ENCODE results near the gene MC1R. TPM values are rescaled to one million over a fixed set of nuclear protein-coding genes. Genes with fewer than 3 reads are reported as not detected.

The MC1R gene
- total RNA-seq, 1 experiment from 2014 or later = 34.3 TPM

DNA sequence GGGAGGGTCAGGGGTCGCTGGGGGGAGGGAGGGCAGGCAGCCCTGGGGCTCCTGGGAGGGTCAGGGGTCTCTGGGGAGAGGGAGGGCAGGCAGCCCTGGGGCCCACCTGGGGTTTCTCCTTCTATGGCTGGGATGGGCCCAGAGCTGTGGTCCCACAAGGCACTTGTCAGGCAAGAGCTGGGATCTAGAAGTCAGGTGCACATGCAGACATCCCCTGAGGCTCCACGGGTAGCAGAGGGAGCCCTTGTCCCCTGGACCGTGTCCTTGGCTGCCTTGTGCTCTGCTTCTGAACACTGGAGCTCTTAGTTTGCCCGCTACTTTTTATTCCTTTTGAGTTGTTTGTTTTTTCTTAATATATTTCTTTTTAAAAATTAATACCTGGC, 6.3 kb downstream of the MC1R start:
- TF ChIP-seq CTCF (conservative IDR thresholded peaks at IDR 0.05) (no peak), EZH2 (IDR thresholded peaks at IDR 0.05; ENCODE audit: low read depth) (no peak)
- H3K9me3 ChIP-seq (ENCODE audit: insufficient read depth, low read depth) = no peaks in the 10 kb centered on the region
- no peak overlapping the region for H3K27ac ChIP-seq
- no peak overlapping the region for H3K4me2 ChIP-seq
- H3K27me3 ChIP-seq (ENCODE audit: insufficient read depth, low read depth) = no peaks in the 10 kb centered on the region
- ChIA-PET CTCF (interaction anchor here (0.7 kb wide), 1 partner anchor 9 kb away, joined by 4 read pairs; no protein-coding TSS in a partner anchor), POLR2A (ENCODE audit: unreplicated experiment) (no interaction called here)
- BruUV-seq (replicated peaks) = no TSS peak
- peaks cover 21% of the 10 kb centered on the region; the same call in 1 of the 2 replicates for H3F3A ChIP-seq (ENCODE audit: insufficient read depth, low read depth)
- no peak overlapping the region for H3K4me3 ChIP-seq
- peaks cover 7% of the 10 kb centered on the region; the same call in 1 of the 2 replicates for H4K20me1 ChIP-seq (ENCODE audit: insufficient read depth)
- H3K9me2 ChIP-seq (ENCODE audit: insufficient read depth) = no peaks in the 10 kb centered on the region
- no peaks in the 10 kb centered on the region for H3K36me3 ChIP-seq (ENCODE audit: low read depth)
- H2AFZ ChIP-seq = no peak overlapping the region
- intact Hi-C loops (cut with micrococcal nuclease; ENCODE audit: unreplicated experiment) = loop anchor here (5.0 to 10.0 kb wide), 2 partner anchors 120 to 223 kb away; partner anchors contain the start of gene SPATA2L
- H3K79me2 ChIP-seq (ENCODE audit: low read depth) = no peaks in the 10 kb centered on the region
- DNase-seq = no peak
- peaks cover 32% of the 10 kb centered on the region for H3K4me1 ChIP-seq (replicated peaks; ENCODE audit: insufficient read depth)

GRCh38 chr16:89925596-89926079, 7.0 kb downstream of the MC1R start:
- CTCF ChIA-PET = interaction anchor here (0.7 kb wide), 1 partner anchor 8 kb away, joined by 4 read pairs; no protein-coding TSS in a partner anchor
- H3K4me1 ChIP-seq (replicated peaks; ENCODE audit: insufficient read depth) = peaks cover 30% of the 10 kb centered on the region
- peaks cover 21% of the 10 kb centered on the region; the same call in 1 of the 2 replicates for H3F3A ChIP-seq (ENCODE audit: insufficient read depth, low read depth)
- intact Hi-C loops (cut with micrococcal nuclease; ENCODE audit: unreplicated experiment) = loop anchor here (2.0 to 10.0 kb wide), 2 partner anchors 19 to 119 kb away; no protein-coding TSS in a partner anchor
- H3K4me2 ChIP-seq = peak overlapping the region; percentile 74
- no peak for DNase-seq
- peaks cover 7% of the 10 kb centered on the region; the same call in 1 of the 2 replicates for H4K20me1 ChIP-seq (ENCODE audit: insufficient read depth)
- H2AFZ ChIP-seq = 0 out of 2 replicates have a peak overlapping the region, but pooled peaks have one; percentile 60
- no TSS peak for BruUV-seq (replicated peaks)
- no peaks in the 10 kb centered on the region for H3K9me3 ChIP-seq (ENCODE audit: insufficient read depth, low read depth)
- H3K79me2 ChIP-seq (ENCODE audit: low read depth) = no peaks in the 10 kb centered on the region
- no peaks in the 10 kb centered on the region for H3K27me3 ChIP-seq (ENCODE audit: insufficient read depth, low read depth)
- no peak for TF ChIP-seq CTCF (conservative IDR thresholded peaks at IDR 0.05)
- TF ChIP-seq EZH2 (IDR thresholded peaks at IDR 0.05; ENCODE audit: low read depth) = no peak
- H3K36me3 ChIP-seq (ENCODE audit: low read depth) = no peaks in the 10 kb centered on the region
- H3K9me2 ChIP-seq (ENCODE audit: insufficient read depth) = no peaks in the 10 kb centered on the region
- H3K27ac ChIP-seq = no peak overlapping the region
- H3K4me3 ChIP-seq = peak overlapping the region; percentile 58
- POLR2A ChIA-PET (ENCODE audit: unreplicated experiment) = no interaction called here

DNA sequence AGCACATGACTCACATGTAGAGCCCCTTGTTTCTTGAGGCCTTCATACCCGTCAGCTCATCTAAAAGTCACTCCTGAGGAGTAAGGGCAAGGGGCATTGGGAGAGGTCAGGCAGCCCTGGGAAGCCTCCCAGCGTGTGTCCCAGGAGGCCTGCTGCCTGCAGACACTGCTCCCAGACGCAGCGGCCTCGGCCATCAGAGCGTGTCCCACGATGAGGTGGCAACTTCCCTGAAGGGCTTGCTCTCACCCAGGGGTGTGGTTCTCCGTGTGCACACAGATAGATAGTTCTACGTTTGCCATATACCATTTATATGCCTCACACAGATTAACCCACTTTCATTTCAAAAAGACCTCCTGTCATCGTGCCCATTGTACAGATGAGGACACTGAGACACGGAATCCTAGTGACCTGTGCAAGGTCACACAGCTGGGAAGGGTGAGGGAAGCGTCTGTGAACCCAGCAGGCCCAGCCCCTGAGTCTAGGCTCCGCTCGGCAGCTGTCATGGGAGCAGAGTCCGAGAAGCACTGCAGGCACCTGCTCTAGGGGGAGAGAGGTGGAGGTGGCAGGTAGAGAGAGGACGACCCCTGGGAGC, 12.7 kb downstream of the MC1R start:
- H3F3A ChIP-seq (ENCODE audit: insufficient read depth, low read depth) = no peaks in the 10 kb centered on the region
- H3K27ac ChIP-seq = no peak overlapping the region
- no peaks in the 10 kb centered on the region for H3K4me1 ChIP-seq (replicated peaks; ENCODE audit: insufficient read depth)
- peaks cover 3% of the 10 kb centered on the region; the same call in 1 of the 2 replicates for H4K20me1 ChIP-seq (ENCODE audit: insufficient read depth)
- no peak overlapping the region for H2AFZ ChIP-seq
- no peak for TF ChIP-seq CTCF (conservative IDR thresholded peaks at IDR 0.05)
- no peak for TF ChIP-seq EZH2 (IDR thresholded peaks at IDR 0.05; ENCODE audit: low read depth)
- H3K79me2 ChIP-seq (ENCODE audit: low read depth) = no peaks in the 10 kb centered on the region
- no peaks in the 10 kb centered on the region for H3K9me3 ChIP-seq (ENCODE audit: insufficient read depth, low read depth)
- ChIA-PET POLR2A (ENCODE audit: unreplicated experiment) (no interaction called here), CTCF (no interaction called here)
- H3K27me3 ChIP-seq (ENCODE audit: insufficient read depth, low read depth) = no peaks in the 10 kb centered on the region
- H3K4me3 ChIP-seq = no peak overlapping the region
- no peak for DNase-seq
- intact Hi-C loops (cut with micrococcal nuclease; ENCODE audit: unreplicated experiment) = no loop called here
- BruUV-seq (replicated peaks) = no TSS peak
- no peak overlapping the region for H3K4me2 ChIP-seq
- no peaks in the 10 kb centered on the region for H3K9me2 ChIP-seq (ENCODE audit: insufficient read depth)
- H3K36me3 ChIP-seq (ENCODE audit: low read depth) = no peaks in the 10 kb centered on the region
